Stimulated activated CD4-positive, alpha-beta T cell treated with anti-CD3 and anti-CD28 coated beads, Interleukin-4, amount 100 ng/mL, for 24 hours (primary cell): ENCODE results near the gene PACSIN1.
A peak's percentile ranks its signal among the peaks of the same experiment; 100 is the strongest.

Source experiments
- DNase-seq: peaks from one replicate; pipeline ENCODE4 v3.0.0-alpha.2; 2020

Gene PACSIN1, protein sequence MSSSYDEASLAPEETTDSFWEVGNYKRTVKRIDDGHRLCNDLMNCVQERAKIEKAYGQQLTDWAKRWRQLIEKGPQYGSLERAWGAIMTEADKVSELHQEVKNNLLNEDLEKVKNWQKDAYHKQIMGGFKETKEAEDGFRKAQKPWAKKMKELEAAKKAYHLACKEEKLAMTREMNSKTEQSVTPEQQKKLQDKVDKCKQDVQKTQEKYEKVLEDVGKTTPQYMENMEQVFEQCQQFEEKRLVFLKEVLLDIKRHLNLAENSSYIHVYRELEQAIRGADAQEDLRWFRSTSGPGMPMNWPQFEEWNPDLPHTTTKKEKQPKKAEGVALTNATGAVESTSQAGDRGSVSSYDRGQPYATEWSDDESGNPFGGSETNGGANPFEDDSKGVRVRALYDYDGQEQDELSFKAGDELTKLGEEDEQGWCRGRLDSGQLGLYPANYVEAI

GRCh38 chr6:34465531-34466241, at the start of gene PACSIN1:
Gene PACSIN1, plus strand, starts transcription at chr6:34466076. Its CDS starts 60,230 bp downstream, at chr6:34526306.
- no peak for DNase-seq

- DNase-seq = no peak
Observed at GRCh38 chr6:34416877-34417371, 49.0 kb upstream of the PACSIN1 start.

DNA sequence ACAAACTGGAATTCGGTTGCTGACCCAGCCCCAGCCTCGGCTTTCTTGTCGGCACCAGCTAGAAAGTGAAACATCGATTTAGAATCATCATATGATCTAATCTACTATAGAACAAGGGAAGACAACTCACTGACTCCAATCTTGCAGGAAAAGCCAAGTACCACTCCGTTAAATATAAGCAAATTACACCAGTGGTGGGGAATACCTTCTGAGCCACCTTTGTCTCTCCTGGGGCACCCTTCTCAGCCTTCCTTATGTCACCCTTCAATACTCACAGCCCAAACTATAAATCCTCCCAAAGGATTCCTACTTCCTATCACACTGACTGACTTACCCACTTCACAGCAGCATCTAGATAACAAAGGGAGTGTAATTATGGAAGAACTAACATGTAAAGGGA, 47.5 kb upstream of the PACSIN1 start:
- DNase-seq = no peak

DNA sequence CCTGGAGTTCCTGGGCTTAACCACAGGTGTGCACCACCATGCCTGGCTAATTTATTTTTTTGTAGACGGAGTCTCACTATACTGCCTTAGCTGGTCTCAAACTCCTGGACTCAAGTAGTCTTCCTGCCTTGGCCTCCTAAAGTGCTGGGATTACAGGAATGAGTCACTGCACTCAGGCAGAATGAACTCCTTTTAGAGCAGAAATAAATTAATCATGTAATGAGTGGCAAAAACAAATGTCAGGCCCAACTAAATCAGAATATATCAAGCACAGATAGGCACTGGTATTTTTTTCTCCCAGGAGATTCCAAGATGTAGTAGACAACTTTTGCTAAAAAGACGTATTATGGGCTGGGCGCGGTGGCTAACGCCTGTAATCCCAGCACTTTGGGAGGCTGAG, 42.6 kb upstream of the PACSIN1 start:
- DNase-seq = no peak

GRCh38 chr6:34424200-34425131, 41.4 kb upstream of the PACSIN1 start:
- DNase-seq = no peak

- DNase-seq = no peak
Observed at GRCh38 chr6:34425132-34425497, 40.8 kb upstream of the PACSIN1 start.

GRCh38 chr6:34425498-34426410, 40.1 kb upstream of the PACSIN1 start, which contains the start of gene RPS10:
Gene RPS10, minus strand, starts transcription at chr6:34426069. Its CDS starts 848 bp downstream, at chr6:34425221.
- DNase-seq = peak; percentile 91

DNA sequence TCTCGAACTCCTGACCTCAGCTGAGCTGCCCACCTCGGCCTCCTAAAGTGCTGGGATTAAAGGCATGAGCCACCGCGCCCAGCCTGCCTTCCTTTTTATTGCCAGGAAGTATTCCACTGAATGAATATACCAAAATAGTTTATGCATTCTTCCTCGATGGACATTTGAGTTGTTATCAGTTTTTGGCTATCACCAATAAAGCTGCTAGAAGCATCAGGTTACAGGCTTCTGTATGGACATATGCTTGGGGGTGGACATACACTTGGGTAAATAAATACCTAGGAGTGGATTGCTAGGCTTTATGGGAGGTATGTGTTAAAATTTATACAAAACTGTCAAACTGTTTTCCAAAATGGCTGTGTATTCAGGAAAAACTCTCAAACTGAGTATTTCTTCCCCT, 30.0 kb upstream of the PACSIN1 start:
- no peak for DNase-seq

DNA sequence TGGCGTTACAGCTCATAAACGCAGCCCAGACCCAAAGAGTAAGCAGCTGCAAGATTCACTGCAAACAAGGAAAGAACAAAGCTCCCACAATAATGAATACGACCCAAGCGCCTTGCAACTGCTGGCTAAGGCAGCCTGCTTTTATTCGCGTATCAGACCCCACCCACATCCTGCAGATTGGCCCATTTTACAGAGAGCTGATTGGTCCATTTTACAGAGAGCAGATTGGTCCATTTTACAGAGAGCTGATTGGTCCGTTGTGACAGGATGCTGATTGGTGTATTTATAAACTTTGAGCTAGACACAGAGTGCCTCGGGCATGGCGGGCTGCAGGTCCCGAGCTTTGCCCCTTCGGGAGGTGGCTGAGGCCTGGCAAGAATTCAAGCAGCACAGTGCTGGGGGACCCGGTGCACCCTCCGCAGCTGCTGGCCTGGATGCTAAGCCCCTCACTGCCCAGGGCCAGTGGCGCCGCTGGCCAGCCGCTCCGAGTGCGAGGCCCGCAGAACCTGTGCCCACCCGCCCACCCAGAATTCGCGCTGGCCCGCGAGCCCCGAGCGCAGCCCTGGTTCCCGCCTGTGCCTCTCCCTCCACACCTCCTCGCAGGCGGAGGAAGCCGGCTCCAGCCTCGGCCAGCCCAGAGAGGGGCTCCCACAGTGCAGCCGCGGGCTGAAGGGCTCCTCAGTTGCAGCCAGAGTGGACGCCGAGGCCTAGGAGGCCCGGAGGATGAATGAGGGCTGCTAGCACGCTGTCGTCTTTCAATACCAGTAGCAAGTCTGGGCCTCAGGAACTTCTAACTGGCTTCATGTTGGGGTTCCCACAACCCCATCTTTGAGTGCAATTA, 28.9 kb upstream of the PACSIN1 start:
- no peak for DNase-seq

DNA sequence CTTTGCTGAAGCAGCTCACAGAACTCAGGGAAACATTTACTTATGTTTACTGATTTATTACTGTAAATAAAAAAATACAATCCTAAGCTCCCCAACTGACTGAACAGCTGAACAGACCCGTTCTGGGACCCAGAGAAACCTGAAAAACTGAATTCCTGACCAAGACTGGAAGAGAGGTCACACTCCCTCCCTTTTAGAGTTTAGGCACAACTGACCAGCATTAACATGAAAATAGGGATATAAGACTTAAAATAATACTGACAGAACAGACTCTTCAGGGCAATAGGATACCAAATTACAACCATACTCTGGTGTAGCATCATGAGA, 28.3 kb upstream of the PACSIN1 start:
- DNase-seq = no peak

DNA sequence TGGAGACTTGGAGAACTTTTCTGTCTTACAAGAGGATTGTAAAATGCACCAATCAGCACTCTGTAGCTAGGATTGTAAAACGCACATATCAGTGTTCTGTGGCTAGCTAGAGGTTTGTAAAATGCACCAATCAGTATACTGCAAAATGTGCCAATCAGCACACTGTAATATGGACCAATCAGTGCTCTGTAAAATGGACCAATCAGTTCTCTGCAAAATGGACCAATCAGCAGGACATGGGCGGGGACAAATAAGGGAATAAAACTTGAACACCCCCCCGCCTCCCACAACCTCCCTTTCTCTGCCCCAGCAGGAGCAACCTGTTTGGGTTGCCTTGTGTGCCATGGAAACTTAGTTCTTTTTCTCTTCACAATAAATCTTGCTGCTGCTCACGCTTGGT, 27.2 kb upstream of the PACSIN1 start:
- no peak for DNase-seq

GRCh38 chr6:34439442-34439841, 26.4 kb upstream of the PACSIN1 start:
- DNase-seq = no peak

- no peak for DNase-seq
Observed at GRCh38 chr6:34441526-34441925, 24.4 kb upstream of the PACSIN1 start.

DNA sequence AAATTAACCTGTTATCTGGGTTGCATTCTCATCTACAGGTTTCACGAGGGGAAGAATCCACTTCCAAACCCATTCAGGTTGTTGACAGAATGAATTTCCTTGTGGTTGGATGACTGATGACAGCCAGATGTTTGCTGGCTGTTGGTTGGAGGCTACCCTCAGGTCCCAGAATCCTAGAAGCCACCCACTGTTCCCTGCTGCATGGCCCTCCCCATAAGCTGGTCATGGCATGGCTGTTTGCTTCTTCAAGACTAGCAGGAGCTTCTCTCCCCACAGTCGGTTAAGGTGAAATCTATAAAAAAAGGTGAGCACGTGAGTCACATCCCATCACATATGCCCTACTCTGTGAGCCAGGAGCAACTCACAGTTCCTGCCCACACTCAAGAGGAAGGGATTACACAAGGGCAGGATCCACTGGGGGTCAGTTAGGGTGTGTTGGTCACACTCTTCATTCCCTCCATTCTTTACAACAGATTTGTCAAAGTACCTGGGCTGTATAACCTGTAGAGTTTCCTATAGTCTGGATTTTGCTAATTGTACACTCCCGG, 20.5 kb upstream of the PACSIN1 start:
- DNase-seq = no peak

- DNase-seq = no peak
Observed at GRCh38 chr6:34447386-34447785, 18.5 kb upstream of the PACSIN1 start.

- DNase-seq = no peak
Observed at GRCh38 chr6:34447910-34448309, 18.0 kb upstream of the PACSIN1 start.

GRCh38 chr6:34451192-34451591, 14.7 kb upstream of the PACSIN1 start:
- DNase-seq = no peak

- no peak for DNase-seq
Observed at GRCh38 chr6:34455831-34456230, 10.0 kb upstream of the PACSIN1 start.

DNA sequence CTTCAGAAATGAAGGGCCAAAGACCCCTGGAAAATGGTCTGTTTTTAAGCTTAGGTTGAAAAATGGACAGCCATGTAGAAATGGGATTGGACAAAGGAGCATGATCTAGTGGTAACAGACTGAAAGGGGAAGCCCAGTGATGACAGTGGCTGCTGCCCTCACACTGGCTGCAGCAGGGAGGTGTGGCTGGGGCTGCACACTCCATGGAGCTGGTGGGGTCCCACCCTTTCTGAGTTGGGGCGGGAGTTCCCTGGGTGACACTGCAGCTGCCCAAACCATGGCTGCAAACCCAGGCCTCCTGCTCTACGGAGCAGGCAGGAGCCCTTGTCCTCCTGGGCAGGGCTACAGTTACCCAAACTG, 8.5 kb upstream of the PACSIN1 start:
- DNase-seq = no peak
